ENCODE data around the gene ERRFI1.

Gene ERRFI1

GRCh38 chr1:7962636-7963377 lies 63.3 kb downstream of the ERRFI1 start:
- Histone ChIP-seq H3K4me1 (ENCODE audit: insufficient read depth, insufficient read length) (no peaks in the 10 kb centered on the region), H3K9ac (ENCODE audit: insufficient read length, low read depth) (peak overlapping the region; percentile 97), H3K9me3 (ENCODE audit: insufficient read depth, low read length) (no peaks in the 10 kb centered on the region), H3K4me3 (ENCODE audit: insufficient read length, low read depth) (peak overlapping the region; percentile 89), H3K27me3 (ENCODE audit: insufficient read depth, insufficient read length) (no peaks in the 10 kb centered on the region), H3K36me3 (ENCODE audit: insufficient read depth, insufficient read length, low read length) (peaks cover 48% of the 10 kb centered on the region)
- DNase-seq (ENCODE audit: low read depth, low spot score), result no peak
- TF ChIP-seq YY1 (IDR thresholded peaks at IDR 0.05; ENCODE audit: insufficient read depth, insufficient read length) (no peak), SUZ12 (IDR thresholded peaks at IDR 0.05; ENCODE audit: extremely low read depth, insufficient read depth, insufficient read length) (no peak), ZNF274 (IDR thresholded peaks at IDR 0.05; ENCODE audit: low read depth, low read length) (no peak)

DNA sequence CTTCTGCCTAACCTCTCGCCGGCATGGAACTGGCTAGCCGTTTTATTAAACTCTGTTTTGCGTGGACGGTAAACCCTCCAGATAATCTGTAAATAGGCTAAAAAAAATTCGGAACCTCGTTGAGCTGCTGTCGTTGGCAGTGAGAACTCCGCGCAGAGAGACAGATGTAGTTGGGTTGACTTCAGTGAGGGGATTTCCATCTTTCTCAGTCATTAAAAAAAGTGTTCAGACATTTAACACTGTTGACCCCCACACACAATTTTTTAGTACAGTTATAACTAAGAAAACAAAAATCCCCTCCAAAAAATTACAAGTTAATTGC lies 64.1 kb downstream of the ERRFI1 start:
- Histone ChIP-seq H3K36me3 (ENCODE audit: insufficient read depth, insufficient read length, low read length) (peaks cover 41% of the 10 kb centered on the region), H3K4me1 (ENCODE audit: insufficient read depth, insufficient read length) (no peaks in the 10 kb centered on the region), H3K4me3 (ENCODE audit: insufficient read length, low read depth) (peak overlapping the region; percentile 89), H3K9me3 (ENCODE audit: insufficient read depth, low read length) (no peaks in the 10 kb centered on the region), H3K9ac (ENCODE audit: insufficient read length, low read depth) (peak overlapping the region; percentile 97), H3K27me3 (ENCODE audit: insufficient read depth, insufficient read length) (no peaks in the 10 kb centered on the region)
- TF ChIP-seq ZNF274 (IDR thresholded peaks at IDR 0.05; ENCODE audit: low read depth, low read length), result no peak
- TF ChIP-seq SUZ12 (IDR thresholded peaks at IDR 0.05; ENCODE audit: extremely low read depth, insufficient read depth, insufficient read length), result no peak
- TF ChIP-seq YY1 (IDR thresholded peaks at IDR 0.05; ENCODE audit: insufficient read depth, insufficient read length), result no peak
- DNase-seq (ENCODE audit: low read depth, low spot score), result no peak

All from NT2/D1 (cell line).